ENCODE data around the gene FOXE1. TPM values are rescaled to one million over a fixed set of nuclear protein-coding genes. Genes with fewer than 3 reads are reported as not detected.

Gene FOXE1
- total and polyA plus RNA-seq, 2 donors = 0.24 to 4.4 TPM

Other genes starting within 250 kb of the FOXE1 start
- 16.0 TPM for gene TSTD2, start 219.9 kb upstream of the FOXE1 start, total RNA-seq
- gene TSTD2, start 219.9 kb upstream of the FOXE1 start, polyA plus RNA-seq = 19.6 TPM
- gene NCBP1, start 219.4 kb upstream of the FOXE1 start, total RNA-seq = 32.0 TPM
- gene NCBP1, start 219.4 kb upstream of the FOXE1 start, polyA plus RNA-seq = 20.3 TPM
- 19.5 TPM for gene XPA, start 155.9 kb upstream of the FOXE1 start, total RNA-seq
- 27.3 TPM for gene XPA, start 155.9 kb upstream of the FOXE1 start, polyA plus RNA-seq
- gene TRMO, start 69.3 kb downstream of the FOXE1 start, total RNA-seq = 28.5 TPM
- 19.8 TPM for gene TRMO, start 69.3 kb downstream of the FOXE1 start, polyA plus RNA-seq
- 16.9 TPM for gene HEMGN, start 84.9 kb downstream of the FOXE1 start, total RNA-seq
- gene HEMGN, start 84.9 kb downstream of the FOXE1 start, polyA plus RNA-seq = 4.1 TPM
- gene ANP32B, start 130.1 kb downstream of the FOXE1 start, total RNA-seq = 44.7 TPM
- 191 TPM for gene ANP32B, start 130.1 kb downstream of the FOXE1 start, polyA plus RNA-seq
- gene NANS, start 203.5 kb downstream of the FOXE1 start, total RNA-seq = 36.3 TPM
- 38.0 TPM for gene NANS, start 203.5 kb downstream of the FOXE1 start, polyA plus RNA-seq

All from thymus (tissue), 2 donors.